DOHH2 (cell line): ENCODE results near the gene RARB.

ENCODE experiments used
- H3F3A ChIP-seq: fragments of 200-600 bp; sonication (generic), shearing (Covaris generic); 2 replicates; pipeline ENCODE4 v1.6.0; 2016; ENCODE audit warnings: antibody characterized with exemption, mild to moderate bottlenecking; ENCODE audit not compliant: control insufficient read depth, insufficient read depth
- H3K27ac ChIP-seq: fragments of 200-600 bp; sonication (generic); 2 replicates; pipeline ENCODE4 v1.5.1; 2014; ENCODE audit warnings: low read depth, mild to moderate bottlenecking, low read length, moderate library complexity
- H3K27me3 ChIP-seq: fragments of 200-600 bp; sonication (generic); 2 replicates; pipeline ENCODE4 v1.6.1; 2014; ENCODE audit warnings: mild to moderate bottlenecking, low read length, mixed read lengths; ENCODE audit not compliant: control insufficient read depth
- H3K36me3 ChIP-seq: fragments of 200-600 bp; sonication (generic); 2 replicates; pipeline ENCODE4 v1.6.1; 2014; ENCODE audit warnings: mild to moderate bottlenecking, low read length, moderate library complexity, mixed read lengths; ENCODE audit not compliant: control insufficient read depth
- H3K4me1 ChIP-seq: fragments of 200-600 bp; sonication (generic); 2 replicates; pipeline ENCODE4 v1.6.1; 2014; ENCODE audit warnings: mild to moderate bottlenecking, low read length, mixed read lengths; ENCODE audit not compliant: control insufficient read depth
- H3K4me2 ChIP-seq: fragments of 200-600 bp; sonication (generic); 2 replicates; pipeline ENCODE4 v1.6.0; 2014; ENCODE audit warnings: mild to moderate bottlenecking, low read length, moderate library complexity
- H3K4me3 ChIP-seq: fragments of 200-600 bp; sonication (generic); 2 replicates; pipeline ENCODE4 v1.5.1; 2014; ENCODE audit warnings: mild to moderate bottlenecking, low read length, mixed read lengths
- H3K79me2 ChIP-seq: fragments of 200-600 bp; sonication (generic); 2 replicates; pipeline ENCODE4 v1.6.1; 2014; ENCODE audit warnings: mild to moderate bottlenecking, low read length, mixed read lengths; ENCODE audit not compliant: control insufficient read depth
- H3K9me2 ChIP-seq: fragments of 200-600 bp; sonication (generic); replicated peaks from 2 replicates; pipeline ENCODE4 v1.6.1; 2014; ENCODE audit warnings: mild to moderate bottlenecking, low read length, mixed read lengths; ENCODE audit not compliant: control insufficient read depth
- H3K9me3 ChIP-seq: fragments of 200-600 bp; sonication (generic); 2 replicates; pipeline ENCODE4 v1.6.1; 2014; ENCODE audit warnings: antibody characterized with exemption, low read length, mixed read lengths; ENCODE audit not compliant: control insufficient read depth, insufficient read depth
- H4K20me1 ChIP-seq: fragments of 200-600 bp; sonication (generic); 2 replicates; pipeline ENCODE4 v1.6.0; 2014; ENCODE audit warnings: low read depth, mild to moderate bottlenecking, antibody characterized with exemption, low read length, moderate library complexity; ENCODE audit not compliant: control insufficient read depth, insufficient read depth
- EZH2phosphoT487 ChIP-seq: fragments of 200-600 bp; sonication (generic); IDR thresholded peaks from 2 replicates; pipeline ENCODE4 v1.6.1; 2017; ENCODE audit warnings: borderline replicate concordance, mild to moderate bottlenecking, antibody characterized with exemption, low read length, moderate library complexity, mixed read lengths
- TF ChIP-seq, protein P1 (sequence below): fragments of 200-600 bp; sonication (generic); IDR thresholded peaks from one replicate; pipeline ENCODE4 v1.5.1; 2014; ENCODE audit warnings: antibody characterized with exemption, mild to moderate bottlenecking, low read depth, low read length; ENCODE audit not compliant: poor library complexity, severe bottlenecking

Gene RARB

DNA sequence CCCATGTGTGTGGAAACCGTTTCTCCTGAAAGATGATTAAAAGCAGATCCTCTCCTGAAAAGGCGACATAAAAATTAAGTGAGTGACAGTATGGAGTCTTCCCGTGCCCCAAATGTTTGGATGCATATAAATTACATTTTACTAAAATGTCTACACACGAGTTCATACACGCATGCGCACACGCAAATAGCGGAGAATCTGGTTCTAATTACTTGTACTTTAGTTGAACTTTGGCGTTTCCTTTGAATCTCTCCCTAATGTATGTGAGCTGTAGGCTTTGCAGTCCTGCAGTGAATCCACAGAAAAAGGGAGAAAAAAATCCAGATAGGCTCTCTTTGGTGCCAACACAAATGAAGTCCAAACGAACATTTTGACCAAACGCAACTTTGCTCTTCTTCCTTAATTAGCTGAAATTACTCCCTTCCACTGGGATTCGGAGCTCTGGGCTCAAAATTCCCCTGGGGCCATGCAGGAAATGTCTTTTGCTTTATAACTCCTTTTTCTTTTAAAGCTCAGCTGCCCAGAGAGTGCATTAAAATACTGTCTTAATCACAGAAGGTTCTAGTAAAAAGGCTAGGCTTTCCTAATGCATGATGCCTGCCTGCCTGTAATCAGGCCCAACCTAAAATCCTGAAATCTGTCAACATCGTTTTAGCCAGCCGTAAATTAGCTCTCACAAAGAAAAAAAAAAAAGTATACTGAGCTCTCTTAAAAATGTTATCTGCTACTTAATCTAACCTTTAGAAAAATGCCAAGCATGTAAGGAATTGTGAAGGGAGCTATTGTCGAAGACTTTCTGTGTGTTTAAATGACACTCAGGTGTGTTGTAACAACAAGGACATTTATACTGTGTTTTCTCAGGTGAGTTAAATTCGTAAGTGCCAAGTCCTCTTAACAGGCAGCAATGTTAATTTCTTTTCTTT is 26.2 kb downstream of the RARB start:
- Histone ChIP-seq H3K79me2 (no peaks in the 10 kb centered on the region), H3K27ac (no peak overlapping the region), H3K36me3 (no peaks in the 10 kb centered on the region), H3K4me2 (no peak overlapping the region), H3K9me2 (no peaks in the 10 kb centered on the region), H3K4me3 (no peak overlapping the region), H3F3A (no peaks in the 10 kb centered on the region), H4K20me1 (no peaks in the 10 kb centered on the region), H3K9me3 (no peaks in the 10 kb centered on the region), H3K27me3 (no peaks in the 10 kb centered on the region), H3K4me1 (no peaks in the 10 kb centered on the region)
- TF ChIP-seq, protein P1, sequence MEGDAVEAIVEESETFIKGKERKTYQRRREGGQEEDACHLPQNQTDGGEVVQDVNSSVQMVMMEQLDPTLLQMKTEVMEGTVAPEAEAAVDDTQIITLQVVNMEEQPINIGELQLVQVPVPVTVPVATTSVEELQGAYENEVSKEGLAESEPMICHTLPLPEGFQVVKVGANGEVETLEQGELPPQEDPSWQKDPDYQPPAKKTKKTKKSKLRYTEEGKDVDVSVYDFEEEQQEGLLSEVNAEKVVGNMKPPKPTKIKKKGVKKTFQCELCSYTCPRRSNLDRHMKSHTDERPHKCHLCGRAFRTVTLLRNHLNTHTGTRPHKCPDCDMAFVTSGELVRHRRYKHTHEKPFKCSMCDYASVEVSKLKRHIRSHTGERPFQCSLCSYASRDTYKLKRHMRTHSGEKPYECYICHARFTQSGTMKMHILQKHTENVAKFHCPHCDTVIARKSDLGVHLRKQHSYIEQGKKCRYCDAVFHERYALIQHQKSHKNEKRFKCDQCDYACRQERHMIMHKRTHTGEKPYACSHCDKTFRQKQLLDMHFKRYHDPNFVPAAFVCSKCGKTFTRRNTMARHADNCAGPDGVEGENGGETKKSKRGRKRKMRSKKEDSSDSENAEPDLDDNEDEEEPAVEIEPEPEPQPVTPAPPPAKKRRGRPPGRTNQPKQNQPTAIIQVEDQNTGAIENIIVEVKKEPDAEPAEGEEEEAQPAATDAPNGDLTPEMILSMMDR, result no peak
- TF ChIP-seq EZH2phosphoT487, result no peak

DNA sequence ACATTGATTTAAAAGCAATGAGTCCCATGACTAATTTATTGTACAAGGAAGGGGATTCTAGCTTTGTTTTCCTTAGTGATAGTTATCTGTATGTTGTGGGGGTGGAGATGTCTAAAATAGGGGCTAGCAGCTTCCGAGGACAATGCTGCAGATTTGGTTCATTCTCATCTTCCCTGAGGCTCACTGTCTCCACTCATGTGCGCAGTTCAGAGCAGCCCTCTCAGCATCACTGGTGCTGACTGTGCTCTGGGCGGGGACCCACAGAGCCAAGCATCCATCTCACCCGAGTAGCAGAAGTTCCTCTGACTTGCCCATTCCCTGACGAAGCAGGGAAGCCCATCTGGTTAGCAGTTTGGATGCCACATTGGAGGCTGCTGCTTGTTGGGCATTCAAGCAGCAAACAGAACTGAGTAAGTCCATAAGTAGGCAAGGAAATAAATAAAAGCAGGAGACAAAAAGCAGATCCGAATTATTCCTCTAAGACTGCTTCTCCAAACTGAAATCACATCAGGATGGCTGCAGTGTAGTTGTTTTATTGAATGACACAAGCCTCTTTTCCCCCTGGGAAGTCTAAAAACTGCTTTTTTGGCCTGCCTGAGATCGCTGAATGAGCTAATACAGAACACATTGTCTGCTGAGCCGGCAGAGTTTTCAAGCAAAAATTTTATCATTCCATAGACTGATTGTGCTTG is 27.5 kb downstream of the RARB start:
- H3K36me3 ChIP-seq, result no peaks in the 10 kb centered on the region
- TF ChIP-seq, protein P1, result no peak
- no peak for TF ChIP-seq EZH2phosphoT487
- H3K4me1 ChIP-seq, result no peaks in the 10 kb centered on the region
- H3K4me3 ChIP-seq, result no peak overlapping the region
- no peaks in the 10 kb centered on the region for H3K27me3 ChIP-seq
- H3K9me2 ChIP-seq, result no peaks in the 10 kb centered on the region
- no peaks in the 10 kb centered on the region for H4K20me1 ChIP-seq
- H3K79me2 ChIP-seq, result no peaks in the 10 kb centered on the region
- H3K9me3 ChIP-seq, result no peaks in the 10 kb centered on the region
- no peak overlapping the region for H3K27ac ChIP-seq
- no peaks in the 10 kb centered on the region for H3F3A ChIP-seq
- no peak overlapping the region for H3K4me2 ChIP-seq

DNA sequence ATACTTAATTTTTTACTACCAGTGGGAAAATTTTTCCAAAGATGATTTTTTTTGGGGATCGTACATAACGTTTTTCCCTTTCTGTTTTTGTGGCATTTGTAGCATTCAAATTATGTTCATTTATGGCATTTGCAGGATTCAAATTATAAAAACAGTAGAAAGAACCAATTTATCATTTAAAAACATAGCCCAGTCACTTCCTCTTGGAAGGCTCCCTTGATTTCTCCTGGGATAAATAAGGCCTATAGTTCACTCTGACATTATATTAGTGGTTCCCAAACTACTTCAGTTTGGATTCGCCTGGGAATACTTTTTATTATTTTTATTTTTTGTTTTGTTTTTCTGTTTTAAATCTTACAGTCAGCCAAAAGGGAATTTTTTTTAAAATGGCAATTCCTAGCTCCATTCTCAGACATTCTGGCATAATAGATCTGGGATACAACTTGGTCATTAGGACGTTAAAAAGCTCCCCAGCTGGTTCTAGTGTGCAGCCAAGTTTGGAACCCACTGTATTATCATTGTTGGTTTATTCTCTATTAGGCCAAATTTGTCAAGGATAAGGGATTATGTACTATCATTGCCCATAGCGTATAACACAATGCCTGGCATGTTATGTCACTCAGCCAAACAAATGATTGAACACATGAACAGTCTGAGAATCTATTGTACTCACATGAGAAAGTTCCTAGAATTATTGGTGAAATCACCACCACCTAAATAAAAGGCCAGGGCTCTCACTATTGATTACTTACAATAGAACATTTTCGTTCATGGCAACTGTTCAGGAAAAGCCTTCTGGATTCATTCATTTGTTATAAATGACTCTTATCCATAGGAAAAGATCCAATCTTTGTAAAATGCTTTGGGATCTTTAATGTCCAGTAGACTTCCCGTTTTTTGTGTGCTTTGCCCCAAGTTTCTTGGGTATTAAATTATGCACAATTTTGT is 28.9 kb downstream of the RARB start:
- no peak overlapping the region for H3K27ac ChIP-seq
- no peaks in the 10 kb centered on the region for H3K36me3 ChIP-seq
- no peak overlapping the region for H3K4me3 ChIP-seq
- H3K9me2 ChIP-seq, result no peaks in the 10 kb centered on the region
- TF ChIP-seq EZH2phosphoT487, result no peak
- TF ChIP-seq, protein P1, result no peak
- H3K79me2 ChIP-seq, result no peaks in the 10 kb centered on the region
- H4K20me1 ChIP-seq, result no peaks in the 10 kb centered on the region
- no peaks in the 10 kb centered on the region for H3F3A ChIP-seq
- no peak overlapping the region for H3K4me2 ChIP-seq
- H3K9me3 ChIP-seq, result no peaks in the 10 kb centered on the region
- H3K4me1 ChIP-seq, result no peaks in the 10 kb centered on the region
- H3K27me3 ChIP-seq, result no peaks in the 10 kb centered on the region
